ENCODE results near the gene MAMDC4. TPM values are rescaled to one million over a fixed set of nuclear protein-coding genes. Genes with fewer than 3 reads are reported as not detected.

MAMDC4 gene
- total and polyA plus RNA-seq, 2 of the 8 experiments (the other 6 are each of a cell fraction or from before 2014, with no cell fraction given), result 3.1 to 4.5 TPM

GRCh38 chr9:136840140-136840876 is 11.8 kb upstream of the MAMDC4 start:
- no peak overlapping the region for H3K14ac ChIP-seq (ENCODE audit: insufficient read length)
- H3K4ac ChIP-seq (replicated peaks; ENCODE audit: insufficient read length, low read depth, low read length), result no peak overlapping the region
- no peaks in the 10 kb centered on the region; the same call in 1 of the 2 replicates for H3K23me2 ChIP-seq (ENCODE audit: low read depth, low read length)
- DNase-seq (ENCODE audit: low read depth in 1 of 2, low spot score in 2 of 2) (no peak), FAIRE-seq (no peak)
- no peak overlapping the region for H4K5ac ChIP-seq (ENCODE audit: insufficient read length, low read depth, low read length)
- no peak overlapping the region for H2BK15ac ChIP-seq (ENCODE audit: low read length)
- H3K79me1 ChIP-seq (ENCODE audit: low read depth, low read length), result no peaks in the 10 kb centered on the region
- H3K4me2 ChIP-seq (ENCODE audit: insufficient read depth in 1 of 2, low read depth in 2 of 2, low read length in 2 of 2), result no peak overlapping the region
- no peaks in the 10 kb centered on the region; a peak in 1 of 4 replicates for H3K9me3 ChIP-seq (ENCODE audit: insufficient read depth in 2 of 2, low read depth in 1 of 2, low read length in 1 of 2)
- no peak overlapping the region for H3K56ac ChIP-seq (replicated peaks; ENCODE audit: insufficient read length, low read depth, low read length)
- no peak for TF ChIP-seq SAP30 (IDR thresholded peaks at IDR 0.05; ENCODE audit: insufficient read depth, insufficient replicate concordance, low read length)
- 0 out of 2 replicates have a peak, but pooled peaks have one; percentile 8 for TF ChIP-seq GABPA (IDR thresholded peaks at IDR 0.05; ENCODE audit: borderline replicate concordance, insufficient read depth, low read length)
- TF ChIP-seq POLR2A (IDR thresholded peaks at IDR 0.05; ENCODE audit: control extremely low read depth in 1 of 2, low read depth in 2 of 2, low read length in 2 of 2), result peak in 1 of 2 experiments; percentile 57; a peak in 1 of 3 replicates
- no peak overlapping the region for H2BK12ac ChIP-seq (ENCODE audit: low read depth, low read length)
- no peaks in the 10 kb centered on the region for H3K27me3 ChIP-seq (replicated peaks in 1 of 4; ENCODE audit: control insufficient read depth in 3 of 4, extremely low read depth in 1 of 4, insufficient read depth in 3 of 4, low read length in 3 of 4)
- no peak overlapping the region for H4K8ac ChIP-seq (ENCODE audit: extremely low read depth, insufficient read depth, low read length)
- no peak overlapping the region for H3K4me3 ChIP-seq (ENCODE audit: extremely low read depth in 1 of 4, insufficient read depth in 2 of 4, low read depth in 3 of 4, low read length in 4 of 4)
- H3K23ac ChIP-seq (ENCODE audit: insufficient read length), result no peak overlapping the region
- no peak overlapping the region for H2BK5ac ChIP-seq (ENCODE audit: low read depth, low read length)
- H3K9ac ChIP-seq (replicated peaks in 1 of 4; ENCODE audit: extremely low read depth in 1 of 4, low read depth in 3 of 4, low read length in 3 of 4), result no peak overlapping the region
- H3K79me2 ChIP-seq (ENCODE audit: control insufficient read depth in 1 of 2, insufficient read depth in 2 of 2, low read length in 2 of 2), result no peaks in the 10 kb centered on the region
- no peak overlapping the region for H2AK5ac ChIP-seq (ENCODE audit: low read depth, low read length)
- no peak overlapping the region for H2AFZ ChIP-seq (ENCODE audit: low read length)
- peaks cover 5 to 24% (median 16%) of the 10 kb centered on the region in 4 experiments for H3K4me1 ChIP-seq (replicated peaks in 1 of 4; ENCODE audit: control insufficient read depth in 3 of 4, insufficient read depth in 4 of 4, low read length in 3 of 4)
- CTCF ChIA-PET (ENCODE audit: partially characterized antibody), result interaction anchor here (0.9 to 8.9 kb wide), 16 partner anchors 9 to 228 kb away, joined by 3 to 131 read pairs (median 4); no protein-coding TSS in a partner anchor
- 89% methylated on average over 23 of the region's 32 CpGs; no CpG with 5 or more reads in 1 of the 2 experiments for WGBS, 2 experiments (ENCODE audit: extremely low coverage in 1 of 2, insufficient coverage in 1 of 2, insufficient read length in 1 of 2, insufficient replicate concordance in 2 of 2, low coverage in 1 of 2, low lambda C conversion rate in 2 of 2, missing lambda C conversion rate in 1 of 2)
- peaks cover 1 to 4% of the 10 kb centered on the region in 2 experiments for H4K20me1 ChIP-seq (replicated peaks in 1 of 2; ENCODE audit: control insufficient read depth in 1 of 2, insufficient read depth in 2 of 2, low read length in 2 of 2)
- no peak overlapping the region for H2BK120ac ChIP-seq (replicated peaks; ENCODE audit: low read depth, low read length)
- peaks cover 0 to 21% (median 4%) of the 10 kb centered on the region in 4 experiments; a peak in 2 of 8 replicates for H3K36me3 ChIP-seq (ENCODE audit: control insufficient read depth in 2 of 4, insufficient read depth in 4 of 4, low read length in 3 of 4)
- POLR2A ChIA-PET (ENCODE audit: partially characterized antibody), result interaction anchor here (0.8 to 20.5 kb wide), 9 partner anchors 6 to 108 kb away, joined by 3 to 248 read pairs (median 8); partner anchors contain the start of genes MAMDC4 and RABL6
- no peak overlapping the region for H3K18ac ChIP-seq (ENCODE audit: extremely low read depth, low read length)
- H2BK20ac ChIP-seq (ENCODE audit: low read length), result no peak overlapping the region
- no peak overlapping the region for H4K91ac ChIP-seq (replicated peaks; ENCODE audit: insufficient read length, low read length)
- H3K27ac ChIP-seq (ENCODE audit: low read depth, low read length), result no peak overlapping the region

All from H1 (cell line).